Muscle layer of duodenum (tissue), 2 donors: ENCODE results near the gene BLVRB.

ENCODE experiments used
- H3K27ac ChIP-seq: one replicate; pipeline ENCODE4 v1.7.0; 2013; ENCODE audit warnings: mild to moderate bottlenecking, low read length
- H3K27me3 ChIP-seq: one replicate; pipeline ENCODE4 v1.7.0; 2013; ENCODE audit warnings: low read depth, mild to moderate bottlenecking, control low read depth, low read length
- H3K36me3 ChIP-seq, 2 donors: one replicate each; pipeline ENCODE4 v1.7.0; 2013; ENCODE audit warnings: low read length in 2 of 2, control low read depth in 1 of 2, mild to moderate bottlenecking in 1 of 2; ENCODE audit not compliant: insufficient read depth in 2 of 2, control insufficient read depth in 1 of 2
- H3K4me1 ChIP-seq, 2 donors: one replicate each; pipeline ENCODE4 v1.7.0; 2013; ENCODE audit warnings: low read length in 2 of 2, mild to moderate bottlenecking in 2 of 2, control low read depth in 1 of 2, moderate library complexity in 1 of 2; ENCODE audit not compliant: insufficient read depth in 2 of 2, control insufficient read depth in 1 of 2
- H3K4me3 ChIP-seq, 2 donors: one replicate each; pipeline ENCODE4 v1.7.0; 2013; ENCODE audit warnings: low read length in 2 of 2, low read depth in 1 of 2, mild to moderate bottlenecking in 1 of 2
- H3K9me3 ChIP-seq, 2 donors: one replicate each; pipeline ENCODE4 v1.7.0; 2013; ENCODE audit warnings: low read length in 2 of 2, control low read depth in 1 of 2, mild to moderate bottlenecking in 1 of 2; ENCODE audit not compliant: control insufficient read depth in 1 of 2
- donor health status: healthy.

The BLVRB gene

DNA sequence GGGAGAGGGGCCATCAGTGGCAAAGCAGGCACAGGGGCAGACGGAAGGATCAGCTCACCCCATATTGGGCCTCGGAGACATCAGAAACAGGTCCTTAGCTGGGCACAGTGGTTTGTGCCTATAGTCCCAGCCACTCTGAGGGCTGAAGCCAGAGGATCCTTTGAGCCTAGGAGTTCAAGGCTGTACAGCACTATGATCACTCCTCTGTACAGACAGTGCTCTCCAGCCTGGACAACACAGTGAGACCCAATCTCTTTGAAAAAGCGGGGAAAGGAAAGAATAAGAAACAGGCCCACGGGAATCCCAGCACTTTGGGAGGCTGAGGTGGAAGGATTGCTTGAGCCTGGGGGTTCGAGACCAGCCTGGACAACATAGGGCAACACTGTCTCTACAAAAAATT lies 45.8 kb downstream of the BLVRB start:
- H3K27me3 ChIP-seq, result no peaks in the 10 kb centered on the region
- H3K4me1 ChIP-seq, result peaks cover 12 to 23% of the 10 kb centered on the region in 2 donors
- no peak overlapping the region for H3K27ac ChIP-seq

DNA sequence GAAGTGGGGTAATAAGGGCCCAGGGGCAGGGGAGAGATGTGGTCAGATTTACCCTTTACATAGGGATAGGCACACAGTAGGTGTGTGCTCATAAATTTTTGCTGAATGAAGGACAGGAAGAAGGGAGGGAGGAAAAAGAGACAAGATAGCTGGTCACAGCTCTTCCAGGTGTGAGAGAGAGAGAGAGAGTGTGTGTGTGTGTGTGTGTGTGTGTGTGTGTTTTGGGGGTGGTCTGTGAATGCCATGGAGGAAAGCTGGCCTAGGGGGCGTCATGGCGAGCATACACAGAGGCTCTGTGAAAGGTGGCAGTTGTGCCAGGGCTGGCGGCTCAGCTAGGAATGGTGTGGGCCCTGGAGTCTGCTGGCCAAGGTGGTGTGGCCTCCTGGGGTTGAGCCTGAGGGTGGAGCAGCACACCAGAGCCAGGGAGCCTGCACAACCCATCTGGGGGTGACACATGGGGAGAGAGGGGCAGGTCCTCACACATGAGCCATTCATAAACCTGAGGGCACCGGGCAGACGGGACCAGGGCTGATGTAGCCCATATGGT lies 46.4 kb downstream of the BLVRB start:
- Histone ChIP-seq H3K9me3 (no peaks in the 10 kb centered on the region), H3K4me1 (peaks cover 12 to 23% of the 10 kb centered on the region in 2 donors), H3K4me3 (no peak overlapping the region), H3K36me3 (peaks cover 9 to 13% of the 10 kb centered on the region in 2 donors), H3K27ac (no peak overlapping the region), H3K27me3 (no peaks in the 10 kb centered on the region)

More for the DNA sequence above, 45.8 kb downstream of the BLVRB start:
- Histone ChIP-seq H3K36me3 (peaks cover 9 to 13% of the 10 kb centered on the region in 2 donors), H3K4me3 (no peak overlapping the region), H3K9me3 (no peaks in the 10 kb centered on the region)

- H3K27me3 ChIP-seq, result no peaks in the 10 kb centered on the region
- H3K27ac ChIP-seq, result peak overlapping the region; percentile 51
- no peaks in the 10 kb centered on the region for H3K9me3 ChIP-seq
- no peak overlapping the region for H3K4me3 ChIP-seq
- H3K4me1 ChIP-seq, result peaks cover 12 to 15% of the 10 kb centered on the region in 2 donors
- peaks cover 8 to 10% of the 10 kb centered on the region in 2 donors for H3K36me3 ChIP-seq
Observed at GRCh38 chr19:40418040-40418439, 47.5 kb downstream of the BLVRB start.

DNA sequence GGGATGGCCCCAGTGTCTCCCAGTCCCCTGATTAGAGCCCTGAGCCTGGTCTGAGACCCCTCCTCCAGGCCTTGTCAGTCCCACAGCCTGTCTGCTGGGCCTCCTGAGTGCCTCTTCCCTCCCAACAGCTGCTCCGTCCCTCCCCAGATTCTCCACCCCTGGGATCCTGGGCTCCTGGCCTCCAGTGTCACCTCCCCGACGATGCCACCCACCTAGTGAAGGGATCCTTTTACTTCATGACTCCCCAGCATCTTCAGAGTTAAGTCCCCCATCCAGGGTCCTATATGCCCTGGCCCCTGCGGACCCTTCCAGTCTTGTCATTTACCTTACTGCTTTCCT lies 47.9 kb downstream of the BLVRB start:
- H3K27ac ChIP-seq, result peak overlapping the region; percentile 51

GRCh38 chr19:40416918-40417642 lies 48.5 kb downstream of the BLVRB start:
- H3K4me1 ChIP-seq, result peaks cover 4 to 7% of the 10 kb centered on the region in 2 donors
- no peaks in the 10 kb centered on the region for H3K36me3 ChIP-seq
- peak overlapping the region; percentile 51 for H3K27ac ChIP-seq

More for the DNA sequence above, 47.9 kb downstream of the BLVRB start:
- H3K36me3 ChIP-seq, result peaks cover 4 to 5% of the 10 kb centered on the region in 2 donors
- no peak overlapping the region for H3K4me3 ChIP-seq
- H3K27me3 ChIP-seq, result no peaks in the 10 kb centered on the region
- peaks cover 8 to 11% of the 10 kb centered on the region in 2 donors for H3K4me1 ChIP-seq
- no peaks in the 10 kb centered on the region for H3K9me3 ChIP-seq

GRCh38 chr19:40415768-40416167 lies 49.8 kb downstream of the BLVRB start:
- H3K27ac ChIP-seq, result no peak overlapping the region
- no peaks in the 10 kb centered on the region for H3K36me3 ChIP-seq
- H3K4me1 ChIP-seq, result peaks cover 0 to 8% of the 10 kb centered on the region in 2 donors
- no peaks in the 10 kb centered on the region for H3K9me3 ChIP-seq
- no peak overlapping the region for H3K4me3 ChIP-seq
- H3K27me3 ChIP-seq, result no peaks in the 10 kb centered on the region

More at GRCh38 chr19:40416918-40417642, 48.5 kb downstream of the BLVRB start:
- H3K9me3 ChIP-seq, result no peaks in the 10 kb centered on the region
- no peak overlapping the region for H3K4me3 ChIP-seq
- H3K27me3 ChIP-seq, result no peaks in the 10 kb centered on the region

DNA sequence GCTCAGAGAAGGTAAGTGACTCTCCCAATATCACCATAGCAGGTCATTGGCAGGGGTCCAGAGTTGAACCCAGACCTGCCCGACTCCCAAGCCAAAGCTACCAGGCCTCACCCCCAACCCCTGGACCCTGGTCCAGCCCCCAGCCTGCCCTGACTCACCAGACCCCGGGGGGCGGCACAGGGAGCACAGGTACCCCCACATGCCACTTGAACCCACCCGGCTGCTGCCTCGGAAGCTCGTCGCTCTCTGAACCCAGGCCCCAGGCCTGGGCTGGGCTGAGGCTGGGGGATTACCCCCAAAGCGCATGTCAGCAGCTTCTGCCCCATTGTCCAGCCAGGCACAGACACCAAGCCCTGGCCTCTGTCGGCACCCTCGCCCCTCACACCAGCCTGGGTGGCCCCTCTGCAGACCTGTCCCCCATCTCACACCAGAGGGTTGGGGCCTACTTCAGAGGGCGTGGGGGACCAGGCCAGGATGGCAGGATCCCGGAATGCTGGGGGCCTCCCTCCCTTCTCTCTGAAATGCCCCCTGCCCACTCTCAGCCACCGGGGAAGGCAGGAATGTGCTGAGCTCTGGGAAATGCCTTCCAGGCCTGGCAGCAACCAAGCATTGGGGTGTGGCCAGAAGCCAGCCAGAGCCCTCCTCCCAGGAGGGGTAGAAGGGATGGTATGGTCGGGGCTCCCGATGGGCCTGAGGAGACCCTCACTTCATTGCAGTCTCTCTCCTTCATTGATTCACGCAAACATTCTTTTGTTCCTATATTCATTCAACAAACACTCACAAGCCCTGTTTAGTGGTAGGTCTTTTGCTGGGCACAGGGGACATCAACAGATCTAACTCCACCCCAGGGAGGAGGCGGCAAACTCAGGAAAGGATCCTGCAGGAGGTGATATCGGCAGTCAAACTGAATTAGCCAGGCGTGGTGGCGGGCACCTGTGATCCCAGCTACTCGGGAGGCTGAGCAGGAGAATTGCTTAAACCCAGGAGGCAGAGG lies 50.7 kb downstream of the BLVRB start:
- H3K4me3 ChIP-seq, result no peak overlapping the region
- no peak overlapping the region for H3K27ac ChIP-seq
- peaks cover 0 to 8% of the 10 kb centered on the region in 2 donors for H3K4me1 ChIP-seq
- H3K9me3 ChIP-seq, result no peaks in the 10 kb centered on the region
- H3K36me3 ChIP-seq, result no peaks in the 10 kb centered on the region
- no peaks in the 10 kb centered on the region for H3K27me3 ChIP-seq

- Histone ChIP-seq H3K4me1 (peaks cover 0 to 8% of the 10 kb centered on the region in 2 donors), H3K27me3 (no peaks in the 10 kb centered on the region), H3K36me3 (no peaks in the 10 kb centered on the region), H3K27ac (no peak within 1 kb of the TSS), H3K9me3 (no peaks in the 10 kb centered on the region), H3K4me3 (no peak within 1 kb of the TSS)
Observed at GRCh38 chr19:40413291-40413845, 52.2 kb downstream of the BLVRB start, which contains the start of gene PRX. PRX (minus strand) TSS chr19:40413378; CDS start chr19:40407932, 5,446 bp downstream.

- no peak overlapping the region for H3K4me3 ChIP-seq
- H3K36me3 ChIP-seq, result no peaks in the 10 kb centered on the region
- H3K27me3 ChIP-seq, result no peaks in the 10 kb centered on the region
- H3K4me1 ChIP-seq, result peaks cover 0 to 8% of the 10 kb centered on the region in 2 donors
- no peaks in the 10 kb centered on the region for H3K9me3 ChIP-seq
- H3K27ac ChIP-seq, result no peak overlapping the region
Observed at GRCh38 chr19:40412866-40413265, 52.7 kb downstream of the BLVRB start.

GRCh38 chr19:40411958-40412499 lies 53.5 kb downstream of the BLVRB start:
- H3K36me3 ChIP-seq, result no peaks in the 10 kb centered on the region
- H3K9me3 ChIP-seq, result no peaks in the 10 kb centered on the region
- peaks cover 0 to 3% of the 10 kb centered on the region in 2 donors for H3K4me1 ChIP-seq
- peak overlapping the region; percentile 1 for H3K27ac ChIP-seq
- no peaks in the 10 kb centered on the region for H3K27me3 ChIP-seq
- no peak overlapping the region for H3K4me3 ChIP-seq
